IMR-90 (cell line): ENCODE data around the gene SAFB2.

ENCODE experiments used
- BHLHE40 ChIP-seq: fragments of 150-350 bp; IDR thresholded peaks from 2 replicates; pipeline ENCODE4 v1.6.1; 2016; ENCODE audit warnings: mild to moderate bottlenecking, low read depth, low read length
- CTCF ChIP-seq: conservative IDR thresholded peaks from 2 replicates; pipeline ENCODE4 v1.5.1; 2012; ENCODE audit warnings: mild to moderate bottlenecking, low read depth, low read length, improper control_type of control experiment
- MAFK ChIP-seq: IDR thresholded peaks from 2 replicates; pipeline ENCODE4 v1.6.1; 2012; ENCODE audit warnings: low read depth, low read length, improper control_type of control experiment
- MXI1 ChIP-seq: IDR thresholded peaks from 2 replicates; pipeline ENCODE4 v1.6.1; 2012; ENCODE audit warnings: low read depth, mild to moderate bottlenecking, low read length, moderate library complexity, borderline replicate concordance
- POLR2A ChIP-seq: IDR thresholded peaks from 2 replicates; pipeline ENCODE4 v1.6.1; 2012; ENCODE audit warnings: mild to moderate bottlenecking, low read depth, low read length
- RAD21 ChIP-seq: IDR thresholded peaks from 2 replicates; pipeline ENCODE4 v1.6.1; 2012; ENCODE audit warnings: low read length, improper control_type of control experiment
- RCOR1 ChIP-seq: IDR thresholded peaks from 2 replicates; pipeline ENCODE4 v1.6.1; 2012; ENCODE audit warnings: mild to moderate bottlenecking, low read length, improper control_type of control experiment; ENCODE audit not compliant: insufficient replicate concordance
- RFX5 ChIP-seq: IDR thresholded peaks from 2 replicates; pipeline ENCODE4 v1.8.0; 2012; ENCODE audit warnings: low read depth, mild to moderate bottlenecking, low read length, moderate library complexity
- USF2 ChIP-seq: fragments of 150-350 bp; IDR thresholded peaks from 2 replicates; pipeline ENCODE4 v1.6.1; 2017; ENCODE audit warnings: mild to moderate bottlenecking, antibody characterized with exemption, low read length, low read depth

GRCh38 chr19:5540208-5540607 is 82.4 kb downstream of the SAFB2 start:
- TF ChIP-seq BHLHE40 (no peak), CTCF (no peak), RAD21 (no peak), RFX5 (no peak), MXI1 (no peak), POLR2A (no peak), RCOR1 (no peak), USF2 (no peak), MAFK (no peak)
